ENCODE measurements around the gene ZNF862. TPM values are rescaled to one million over a fixed set of nuclear protein-coding genes. Genes with fewer than 3 reads are reported as not detected.

Gene ZNF862
- polyA plus RNA-seq, 3 donors, result 1.3 to 18.4 (median 2.7) TPM

DNA sequence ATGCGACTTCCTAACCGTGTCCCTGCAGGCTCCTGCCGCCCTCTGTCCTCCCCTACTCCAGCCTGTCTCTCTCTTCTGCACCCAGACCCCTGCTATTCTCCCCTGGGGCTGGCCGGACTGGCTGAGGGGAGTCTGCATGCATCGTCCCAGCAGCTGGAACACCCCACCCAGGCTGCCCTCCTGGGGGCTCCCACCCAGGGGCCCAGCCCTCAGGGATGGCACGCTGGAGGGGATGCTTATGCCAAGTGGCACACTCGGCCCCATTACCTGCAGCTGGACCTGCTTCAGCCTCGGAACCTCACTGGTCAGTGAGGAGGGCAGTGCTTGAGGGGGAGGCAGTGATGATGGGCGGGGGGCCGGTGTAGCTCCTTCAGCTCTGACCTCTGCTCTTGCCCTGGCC lies 43.0 kb upstream of the ZNF862 start:
- no peak overlapping the region for H3K4me3 Mint-ChIP-seq
- TF ChIP-seq, protein P1, sequence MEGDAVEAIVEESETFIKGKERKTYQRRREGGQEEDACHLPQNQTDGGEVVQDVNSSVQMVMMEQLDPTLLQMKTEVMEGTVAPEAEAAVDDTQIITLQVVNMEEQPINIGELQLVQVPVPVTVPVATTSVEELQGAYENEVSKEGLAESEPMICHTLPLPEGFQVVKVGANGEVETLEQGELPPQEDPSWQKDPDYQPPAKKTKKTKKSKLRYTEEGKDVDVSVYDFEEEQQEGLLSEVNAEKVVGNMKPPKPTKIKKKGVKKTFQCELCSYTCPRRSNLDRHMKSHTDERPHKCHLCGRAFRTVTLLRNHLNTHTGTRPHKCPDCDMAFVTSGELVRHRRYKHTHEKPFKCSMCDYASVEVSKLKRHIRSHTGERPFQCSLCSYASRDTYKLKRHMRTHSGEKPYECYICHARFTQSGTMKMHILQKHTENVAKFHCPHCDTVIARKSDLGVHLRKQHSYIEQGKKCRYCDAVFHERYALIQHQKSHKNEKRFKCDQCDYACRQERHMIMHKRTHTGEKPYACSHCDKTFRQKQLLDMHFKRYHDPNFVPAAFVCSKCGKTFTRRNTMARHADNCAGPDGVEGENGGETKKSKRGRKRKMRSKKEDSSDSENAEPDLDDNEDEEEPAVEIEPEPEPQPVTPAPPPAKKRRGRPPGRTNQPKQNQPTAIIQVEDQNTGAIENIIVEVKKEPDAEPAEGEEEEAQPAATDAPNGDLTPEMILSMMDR (IDR thresholded peaks at IDR 0.05), result no peak
- Histone ChIP-seq H3K9me3 (replicated peaks in 1 of 2; ENCODE audit: control insufficient read depth in 1 of 2, insufficient read depth in 1 of 2, low read length in 2 of 2) (no peaks in the 10 kb centered on the region), H4K20me1 (ENCODE audit: insufficient read depth, low read length) (no peaks in the 10 kb centered on the region), H3K27ac (ENCODE audit: low read depth in 1 of 2, low read length in 2 of 2) (no peak overlapping the region), H3K36me3 (replicated peaks in 1 of 2; ENCODE audit: control insufficient read depth in 1 of 2, insufficient read depth in 2 of 2, low read length in 2 of 2) (no peaks in the 10 kb centered on the region), H3K4me1 (ENCODE audit: control insufficient read depth in 1 of 2, insufficient read depth in 2 of 2, low read length in 2 of 2) (peaks cover 0 to 5% of the 10 kb centered on the region in 2 donors), H3K9ac (ENCODE audit: insufficient read depth, low read length, poor library complexity, severe bottlenecking) (no peak overlapping the region), H3K4me3 (replicated peaks in 1 of 3; ENCODE audit: low read depth in 2 of 3, low read length in 3 of 3) (no peak overlapping the region), H3K27me3 (ENCODE audit: control insufficient read depth in 2 of 2, insufficient read depth in 2 of 2, low read length in 2 of 2) (peaks cover 3 to 10% of the 10 kb centered on the region in 2 donors), H2AFZ (ENCODE audit: insufficient read depth, low read depth, low read length, poor library complexity, severe bottlenecking) (no peak overlapping the region), H3K4me2 (replicated peaks; ENCODE audit: extremely low read depth, low read length, poor library complexity, severe bottlenecking) (no peak overlapping the region), H3K79me2 (ENCODE audit: insufficient read depth, low read length) (no peaks in the 10 kb centered on the region)
- no peaks in the 10 kb centered on the region for H3K36me3 Mint-ChIP-seq
- H3K27ac Mint-ChIP-seq, result no peak overlapping the region
- DNase-seq, result no peak
- WGBS (ENCODE audit: insufficient coverage), result 95% methylated on average over 8 of the region's 10 CpGs
- peaks cover 0 to 2% (median 0%) of the 10 kb centered on the region in 7 donors for H3K9me3 Mint-ChIP-seq
- H3K27me3 Mint-ChIP-seq (ENCODE audit: low read depth in 3 of 3), result peaks cover 10 to 26% (median 21%) of the 10 kb centered on the region in 3 donors
- no peaks in the 10 kb centered on the region for H3K4me1 Mint-ChIP-seq
- intact Hi-C loops (cut with micrococcal nuclease), result no loop called here

DNA sequence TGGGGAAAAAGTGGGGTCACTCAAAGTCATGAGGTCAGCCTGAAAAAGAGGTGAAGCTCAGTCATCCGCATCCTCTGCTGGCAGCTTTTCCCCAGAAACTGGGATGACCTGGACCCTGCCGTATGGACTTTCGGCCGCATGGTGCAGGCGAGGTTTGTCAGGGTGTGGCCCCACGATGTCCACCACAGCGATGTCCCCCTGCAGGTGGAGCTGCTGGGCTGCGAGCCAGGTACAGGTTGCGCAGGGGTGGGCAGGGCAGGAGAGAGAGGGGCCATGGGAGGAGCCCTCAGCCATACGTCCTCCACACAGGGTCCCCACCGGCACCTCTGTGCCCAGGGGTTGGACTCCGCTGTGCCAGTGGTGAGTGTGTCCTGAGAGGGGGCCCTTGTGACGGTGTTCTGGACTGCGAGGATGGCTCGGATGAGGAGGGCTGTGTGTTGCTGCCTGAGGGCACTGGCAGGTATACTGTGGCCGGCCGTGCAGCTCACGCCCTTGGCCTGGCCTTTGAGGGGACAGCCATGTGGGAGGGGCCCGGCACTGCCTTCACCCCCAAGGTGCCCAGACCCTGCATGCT lies 41.8 kb upstream of the ZNF862 start:
- H3K36me3 ChIP-seq (replicated peaks in 1 of 2; ENCODE audit: control insufficient read depth in 1 of 2, insufficient read depth in 2 of 2, low read length in 2 of 2), result no peaks in the 10 kb centered on the region
- no peaks in the 10 kb centered on the region for H3K4me1 ChIP-seq (ENCODE audit: control insufficient read depth in 1 of 2, insufficient read depth in 2 of 2, low read length in 2 of 2)
- no peaks in the 10 kb centered on the region for H4K20me1 ChIP-seq (ENCODE audit: insufficient read depth, low read length)
- no peak for DNase-seq
- no peak overlapping the region for H3K9ac ChIP-seq (ENCODE audit: insufficient read depth, low read length, poor library complexity, severe bottlenecking)
- H3K4me2 ChIP-seq (replicated peaks; ENCODE audit: extremely low read depth, low read length, poor library complexity, severe bottlenecking), result no peak overlapping the region
- Mint-ChIP-seq H3K27ac (peak overlapping the region in 1 of 7 donors; percentile 53), H3K27me3 (ENCODE audit: low read depth in 3 of 3) (peaks cover 7 to 16% (median 11%) of the 10 kb centered on the region in 3 donors), H3K4me3 (no peak overlapping the region), H3K36me3 (no peaks in the 10 kb centered on the region), H3K4me1 (no peaks in the 10 kb centered on the region), H3K9me3 (peaks cover 0 to 2% (median 0%) of the 10 kb centered on the region in 7 donors)
- TF ChIP-seq, protein P1 (IDR thresholded peaks at IDR 0.05), result no peak
- no peak overlapping the region for H3K4me3 ChIP-seq (replicated peaks in 1 of 3; ENCODE audit: low read depth in 2 of 3, low read length in 3 of 3)
- intact Hi-C loops (cut with micrococcal nuclease), result no loop called here
- H3K27ac ChIP-seq (ENCODE audit: low read depth in 1 of 2, low read length in 2 of 2), result no peak overlapping the region
- H3K27me3 ChIP-seq (ENCODE audit: control insufficient read depth in 2 of 2, insufficient read depth in 2 of 2, low read length in 2 of 2), result no peaks in the 10 kb centered on the region
- 95% methylated on average over 15 of the region's 19 CpGs for WGBS (ENCODE audit: insufficient coverage)
- H3K79me2 ChIP-seq (ENCODE audit: insufficient read depth, low read length), result no peaks in the 10 kb centered on the region
- no peaks in the 10 kb centered on the region for H3K9me3 ChIP-seq (replicated peaks in 1 of 2; ENCODE audit: control insufficient read depth in 1 of 2, insufficient read depth in 1 of 2, low read length in 2 of 2)
- no peak overlapping the region for H2AFZ ChIP-seq (ENCODE audit: insufficient read depth, low read depth, low read length, poor library complexity, severe bottlenecking)

Data from CD14-positive monocyte (primary cell).